Measurements from ENCODE around the gene RXFP1.

DNA sequence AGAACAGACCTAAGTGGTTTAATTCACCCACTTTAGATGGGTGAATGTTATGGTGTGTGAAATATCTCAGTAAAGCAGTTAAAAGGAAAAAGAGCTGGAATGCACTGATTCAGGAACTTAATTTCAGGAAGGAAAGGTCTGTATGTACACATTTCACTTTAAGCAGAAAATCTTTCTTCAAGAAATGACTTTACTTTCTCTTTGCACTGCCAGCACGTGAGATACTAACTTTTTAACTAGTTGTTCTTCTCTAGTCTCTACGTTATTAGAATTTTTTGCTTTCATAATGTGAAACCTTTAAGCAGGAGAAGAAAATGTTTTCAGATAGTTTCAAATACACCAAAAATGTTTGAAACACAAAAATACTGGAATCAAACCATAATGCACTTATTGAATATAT is 131.2 kb downstream of the RXFP1 start:
- TF ChIP-seq, protein P1, sequence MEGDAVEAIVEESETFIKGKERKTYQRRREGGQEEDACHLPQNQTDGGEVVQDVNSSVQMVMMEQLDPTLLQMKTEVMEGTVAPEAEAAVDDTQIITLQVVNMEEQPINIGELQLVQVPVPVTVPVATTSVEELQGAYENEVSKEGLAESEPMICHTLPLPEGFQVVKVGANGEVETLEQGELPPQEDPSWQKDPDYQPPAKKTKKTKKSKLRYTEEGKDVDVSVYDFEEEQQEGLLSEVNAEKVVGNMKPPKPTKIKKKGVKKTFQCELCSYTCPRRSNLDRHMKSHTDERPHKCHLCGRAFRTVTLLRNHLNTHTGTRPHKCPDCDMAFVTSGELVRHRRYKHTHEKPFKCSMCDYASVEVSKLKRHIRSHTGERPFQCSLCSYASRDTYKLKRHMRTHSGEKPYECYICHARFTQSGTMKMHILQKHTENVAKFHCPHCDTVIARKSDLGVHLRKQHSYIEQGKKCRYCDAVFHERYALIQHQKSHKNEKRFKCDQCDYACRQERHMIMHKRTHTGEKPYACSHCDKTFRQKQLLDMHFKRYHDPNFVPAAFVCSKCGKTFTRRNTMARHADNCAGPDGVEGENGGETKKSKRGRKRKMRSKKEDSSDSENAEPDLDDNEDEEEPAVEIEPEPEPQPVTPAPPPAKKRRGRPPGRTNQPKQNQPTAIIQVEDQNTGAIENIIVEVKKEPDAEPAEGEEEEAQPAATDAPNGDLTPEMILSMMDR (IDR thresholded peaks at IDR 0.05): no peak
- TF ChIP-seq POLR2A (IDR thresholded peaks at IDR 0.05): no peak

All from uterus (tissue), 2 donors.